Neural crest cell (in vitro differentiated cells): Measurements from ENCODE around the gene UBE2J2. TPM values are rescaled to one million over a fixed set of nuclear protein-coding genes. Genes with fewer than 3 reads are reported as not detected.

ENCODE experiments used
- DNase-seq: peaks from one replicate; pipeline ENCODE4 v3.0.0; 2021; ENCODE audit warnings: low read depth, mixed read lengths, low spot score
- H3K27ac Mint-ChIP-seq: one replicate; pipeline ENCODE4 v1.8.0; 2021; ENCODE audit warnings: mild to moderate bottlenecking, mixed read lengths; ENCODE audit not compliant: unreplicated experiment
- H3K27me3 Mint-ChIP-seq: 2 replicates; pipeline ENCODE4 v1.8.0; 2021; ENCODE audit warnings: low read depth, mild to moderate bottlenecking, mixed read lengths
- H3K36me3 Mint-ChIP-seq: 2 replicates; pipeline ENCODE4 v1.8.0; 2021; ENCODE audit warnings: low read depth, mild to moderate bottlenecking, mixed read lengths
- H3K4me1 Mint-ChIP-seq: 2 replicates; pipeline ENCODE4 v1.8.0; 2021; ENCODE audit warnings: mixed read lengths
- H3K4me3 Mint-ChIP-seq: one replicate; pipeline ENCODE4 v1.8.0; 2021; ENCODE audit warnings: mild to moderate bottlenecking, mixed read lengths
- H3K9me3 Mint-ChIP-seq: 2 replicates; pipeline ENCODE4 v1.8.0; 2021; ENCODE audit warnings: mixed read lengths
- CTCF ChIP-seq: fragments of 200-600 bp; sonication (generic); conservative IDR thresholded peaks from 2 replicates; pipeline ENCODE4 v1.5.0; 2021; ENCODE audit warnings: antibody characterized with exemption, mild to moderate bottlenecking
- total RNA-seq: library from RNA; stranded (reverse); gene quantifications from 2 replicates; pipeline ENCODE4 v1.2.1, GENCODE V29; 2021

UBE2J2 gene
- total RNA-seq, 1 donor from 2014 or later: 80.8 TPM

- no peak for TF ChIP-seq CTCF
- Mint-ChIP-seq H3K36me3 (peaks cover 3% of the 10 kb centered on the region), H3K4me3 (peak overlapping the region; percentile 23), H3K4me1 (no peaks in the 10 kb centered on the region), H3K27me3 (no peaks in the 10 kb centered on the region), H3K27ac (no peak overlapping the region), H3K9me3 (no peaks in the 10 kb centered on the region)
- DNase-seq: no peak
Measured at GRCh38 chr1:1216770-1217620, 56.7 kb downstream of the UBE2J2 start.

- Mint-ChIP-seq H3K36me3 (peaks cover 3% of the 10 kb centered on the region), H3K4me3 (no peak overlapping the region), H3K9me3 (no peaks in the 10 kb centered on the region), H3K4me1 (no peaks in the 10 kb centered on the region), H3K27me3 (no peaks in the 10 kb centered on the region), H3K27ac (no peak overlapping the region)
- no peak for DNase-seq
- no peak for TF ChIP-seq CTCF
Measured at GRCh38 chr1:1215881-1216605, 57.6 kb downstream of the UBE2J2 start.

DNA sequence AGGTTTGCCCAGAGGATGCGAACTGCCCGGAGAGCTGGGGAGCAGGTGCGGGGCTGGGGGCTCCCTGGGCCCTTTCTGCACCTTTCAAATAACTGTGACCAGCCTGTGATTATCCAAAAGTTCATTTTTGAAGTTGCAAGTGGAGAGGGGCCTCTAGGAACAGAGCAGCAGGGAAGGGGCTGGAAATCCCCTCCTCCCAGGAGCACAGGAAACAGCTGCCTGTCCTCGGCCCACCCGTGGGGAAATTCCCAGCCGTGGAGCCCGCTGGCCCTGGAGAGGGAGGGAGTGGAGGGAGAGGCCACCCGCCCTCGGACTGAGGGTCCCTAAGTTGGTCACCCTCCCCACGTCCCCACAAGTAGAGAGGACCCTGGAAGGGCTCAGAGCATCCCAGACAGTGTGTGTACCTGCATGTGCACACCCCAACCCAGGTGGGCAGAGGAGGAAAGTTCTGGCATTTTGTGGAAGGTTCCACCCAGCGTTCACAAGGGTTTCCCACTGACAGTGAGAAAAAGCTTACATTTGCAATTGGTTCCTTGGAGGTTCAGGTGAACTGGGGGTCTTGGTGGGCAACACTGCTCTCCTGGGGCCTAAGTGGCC, 58.5 kb downstream of the UBE2J2 start:
- Mint-ChIP-seq H3K27me3 (no peaks in the 10 kb centered on the region), H3K36me3 (no peaks in the 10 kb centered on the region), H3K27ac (no peak overlapping the region), H3K4me3 (no peak overlapping the region), H3K4me1 (no peaks in the 10 kb centered on the region), H3K9me3 (no peaks in the 10 kb centered on the region)
- no peak for TF ChIP-seq CTCF
- DNase-seq: no peak

DNA sequence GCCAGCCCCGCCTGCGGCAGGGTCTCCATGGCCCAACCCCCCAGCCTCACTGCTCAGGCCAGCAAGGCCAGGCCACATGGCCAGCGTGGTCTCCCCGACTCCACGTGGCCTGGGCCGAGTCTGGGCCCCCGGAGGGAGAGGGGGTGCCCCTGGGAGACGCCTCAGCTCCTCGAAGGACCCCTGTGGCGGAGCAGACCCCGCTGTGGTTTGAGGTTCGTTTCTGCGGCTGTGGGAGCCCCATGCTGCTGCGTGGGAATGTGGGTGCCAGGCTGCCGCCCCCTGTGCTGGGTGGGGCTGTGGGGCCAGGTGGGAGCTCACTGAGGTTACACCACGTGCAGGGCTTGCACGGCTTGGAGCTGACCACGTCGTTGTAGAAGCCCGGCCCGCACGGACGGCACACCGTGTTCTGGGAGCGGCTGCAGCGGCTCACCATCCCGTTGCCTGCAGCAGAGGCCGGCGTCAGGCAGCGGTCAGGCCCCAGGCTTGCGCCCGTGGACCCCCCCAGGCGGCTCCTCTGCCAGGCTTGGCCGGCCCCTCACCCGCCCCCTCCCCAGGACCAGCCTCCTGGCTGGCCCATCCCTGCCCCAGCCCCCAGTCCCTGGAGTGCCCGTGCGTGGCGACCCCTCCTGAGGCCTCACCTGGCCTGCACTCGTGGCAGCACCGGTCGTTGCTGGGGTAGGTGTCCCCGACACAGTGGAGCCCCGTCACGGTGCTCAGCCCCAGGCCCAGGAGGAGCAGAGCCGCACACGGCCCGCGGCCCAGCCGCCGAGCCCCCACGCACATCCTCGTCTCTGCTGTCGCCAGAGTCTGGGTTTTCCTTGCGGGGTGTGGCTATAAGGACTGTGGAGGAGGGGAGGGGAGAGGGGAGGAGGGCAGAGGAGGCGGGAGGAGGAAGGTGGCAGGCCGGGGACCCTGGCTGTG, 60.0 kb downstream of the UBE2J2 start, which contains the start of gene TNFRSF4:
Gene TNFRSF4 (minus strand): TSS at position 809 of the 921 bp plus-strand sequence. CDS start 26 bp downstream, at position 783.
- no peak for DNase-seq
- no peak within 1 kb of the TSS for H3K4me3 Mint-ChIP-seq
- no peak for TF ChIP-seq CTCF
- no peaks in the 10 kb centered on the region for H3K4me1 Mint-ChIP-seq
- no peak within 1 kb of the TSS for H3K27ac Mint-ChIP-seq
- no peaks in the 10 kb centered on the region for H3K9me3 Mint-ChIP-seq
- no peaks in the 10 kb centered on the region for H3K27me3 Mint-ChIP-seq
- H3K36me3 Mint-ChIP-seq: no peaks in the 10 kb centered on the region

GRCh38 chr1:1212780-1213344, 60.8 kb downstream of the UBE2J2 start:
- no peak overlapping the region for H3K27ac Mint-ChIP-seq
- H3K9me3 Mint-ChIP-seq: no peaks in the 10 kb centered on the region
- no peaks in the 10 kb centered on the region for H3K36me3 Mint-ChIP-seq
- no peak overlapping the region for H3K4me3 Mint-ChIP-seq
- TF ChIP-seq CTCF: no peak
- no peaks in the 10 kb centered on the region for H3K27me3 Mint-ChIP-seq
- DNase-seq: no peak
- peaks cover 6% of the 10 kb centered on the region for H3K4me1 Mint-ChIP-seq
